GM12865 (cell line): Measurements from ENCODE around the gene POLR2F.

Source experiments
- DNase-seq: peaks from one replicate; pipeline ENCODE4 v3.0.0; 2010; ENCODE audit warnings: low read depth
- H3K4me3 ChIP-seq: 2 replicates; pipeline ENCODE4 v1.5.1; 2011; ENCODE audit warnings: mild to moderate bottlenecking, low read depth, low read length, control low read depth
- CTCF ChIP-seq: IDR thresholded peaks from 2 replicates; pipeline ENCODE4 v1.5.1; 2011; ENCODE audit warnings: low read length, control low read depth, low read depth, inconsistent platforms; ENCODE audit not compliant: insufficient read depth; ENCODE audit errors: missing control alignments

POLR2F gene

GRCh38 chr22:37917874-37918548 lies 35.5 kb upstream of the POLR2F start:
- DNase-seq: no peak
- no peak for TF ChIP-seq CTCF
- no peak overlapping the region for H3K4me3 ChIP-seq

GRCh38 chr22:37918580-37919270 lies 34.8 kb upstream of the POLR2F start:
- DNase-seq: no peak
- no peak for TF ChIP-seq CTCF
- H3K4me3 ChIP-seq: no peak overlapping the region

- TF ChIP-seq CTCF: no peak
- no peak overlapping the region for H3K4me3 ChIP-seq
- no peak for DNase-seq
These were observed 33.4 kb upstream of the POLR2F start for GRCh38 chr22:37920126-37920525.

- DNase-seq: no peak
- H3K4me3 ChIP-seq: no peak overlapping the region
- TF ChIP-seq CTCF: no peak
These were observed 31.3 kb upstream of the POLR2F start for GRCh38 chr22:37922191-37922590.

GRCh38 chr22:37923927-37924326 lies 29.6 kb upstream of the POLR2F start:
- H3K4me3 ChIP-seq: no peak overlapping the region
- no peak for DNase-seq
- TF ChIP-seq CTCF: no peak

- H3K4me3 ChIP-seq: no peak overlapping the region
- DNase-seq: no peak
- no peak for TF ChIP-seq CTCF
These were observed 29.0 kb upstream of the POLR2F start for GRCh38 chr22:37924386-37925065.

- no peak overlapping the region for H3K4me3 ChIP-seq
- TF ChIP-seq CTCF: no peak
- no peak for DNase-seq
These were observed 28.2 kb upstream of the POLR2F start for GRCh38 chr22:37925330-37925729.
